WTC11 (cell line): ENCODE measurements around the gene C1QTNF12. TPM values are rescaled to one million over a fixed set of nuclear protein-coding genes. Genes with fewer than 3 reads are reported as not detected.
"Not testable (repeated sequence)": the region's sequence is repeated elsewhere in the genome, so short reads cannot be mapped to it uniquely, and the experiment has no call there.

ENCODE experiments used
- ATAC-seq: fragments of 200-7000 bp; cut with Tn5 transposase; 2 replicates; pipeline ENCODE4 v1.10.0; 2021; ENCODE audit warnings: mild to moderate bottlenecking, moderate library complexity
- CTCF ChIA-PET: fragments of 300-600 bp; sonication (Branson Sonifier 250); formaldehyde crosslinking; loops from one replicate; lab custom pipeline; 2021; ENCODE audit warnings: antibody characterized with exemption; lab: Charles Lee
- POLR2A ChIA-PET: fragments of 350-600 bp; sonication (Branson Sonifier 250); formaldehyde crosslinking; loops from one replicate; lab custom pipeline; 2021; ENCODE audit warnings: antibody characterized with exemption; lab: Charles Lee
- DNase-seq: peaks from one replicate; pipeline ENCODE4 v3.0.0; 2021; ENCODE audit warnings: low spot score
- H3K27ac Mint-ChIP-seq: 2 replicates; pipeline ENCODE4 v1.8.0; 2021; ENCODE audit warnings: mixed read lengths
- H3K27me3 Mint-ChIP-seq: 2 replicates; pipeline ENCODE4 v1.8.0; 2021; ENCODE audit warnings: low read depth, mild to moderate bottlenecking, moderate library complexity, mixed read lengths
- H3K36me3 Mint-ChIP-seq: 2 replicates; pipeline ENCODE4 v1.8.0; 2021; ENCODE audit warnings: mixed read lengths
- H3K4me1 Mint-ChIP-seq: 2 replicates; pipeline ENCODE4 v1.8.0; 2022; ENCODE audit warnings: mixed read lengths
- H3K4me3 Mint-ChIP-seq: 2 replicates; pipeline ENCODE4 v1.8.0; 2021; ENCODE audit warnings: mild to moderate bottlenecking, moderate library complexity, mixed read lengths
- H3K9me3 Mint-ChIP-seq: 2 replicates; pipeline ENCODE4 v1.8.0; 2021; ENCODE audit warnings: mixed read lengths
- CDX4 ChIP-seq: fragments of 250-450 bp; sonication (Bioruptor Pico); IDR thresholded peaks from 2 replicates; pipeline ENCODE4 v1.9.0; 2021; ENCODE audit warnings: moderate library complexity, mild to moderate bottlenecking, inconsistent platforms, borderline replicate concordance
- ELF4 ChIP-seq: sonication (generic); formaldehyde crosslinking; IDR thresholded peaks from 2 replicates; pipeline ENCODE4 v1.8.1; 2022; ENCODE audit warnings: low read depth, mild to moderate bottlenecking, moderate library complexity, missing genetic modification reagents
- ERG ChIP-seq: fragments of 250-450 bp; sonication (Bioruptor Pico); IDR thresholded peaks from 2 replicates; pipeline ENCODE4 v1.8.0; 2021; ENCODE audit warnings: mild to moderate bottlenecking
- GABPB1 ChIP-seq: sonication (generic); formaldehyde crosslinking; IDR thresholded peaks from 2 replicates; pipeline ENCODE4 v1.8.1; 2023; ENCODE audit warnings: mild to moderate bottlenecking, missing genetic modification reagents
- IRF1 ChIP-seq: sonication (generic); formaldehyde crosslinking; IDR thresholded peaks from 2 replicates; pipeline ENCODE4 v1.8.0; 2023; ENCODE audit warnings: missing genetic modification reagents
- NR2C2 ChIP-seq: sonication (generic); formaldehyde crosslinking; IDR thresholded peaks from 2 replicates; pipeline ENCODE4 v1.8.0; 2022; ENCODE audit warnings: mild to moderate bottlenecking, missing genetic modification reagents
- OVOL2 ChIP-seq: fragments of 250-450 bp; sonication (Bioruptor Pico); IDR thresholded peaks from 2 replicates; pipeline ENCODE4 v1.9.0; 2021; ENCODE audit warnings: mild to moderate bottlenecking, borderline replicate concordance
- RELA ChIP-seq: sonication (generic); formaldehyde crosslinking; IDR thresholded peaks from 2 replicates; pipeline ENCODE4 v1.8.1; 2022; ENCODE audit warnings: missing genetic modification reagents, mild to moderate bottlenecking, borderline replicate concordance
- SOX15 ChIP-seq: fragments of 250-450 bp; sonication (Bioruptor Pico); IDR thresholded peaks from 2 replicates; pipeline ENCODE4 v1.9.0; 2021; ENCODE audit warnings: mild to moderate bottlenecking
- STAT6 ChIP-seq: sonication (generic); formaldehyde crosslinking; conservative IDR thresholded peaks from 2 replicates; pipeline ENCODE4 v1.8.1; 2023; ENCODE audit warnings: mild to moderate bottlenecking, low read depth, missing genetic modification reagents, moderate library complexity
- TP53 ChIP-seq: sonication (generic); formaldehyde crosslinking; IDR thresholded peaks from 2 replicates; pipeline ENCODE4 v1.8.1; 2023; ENCODE audit warnings: mild to moderate bottlenecking, missing genetic modification reagents
- ZNF121 ChIP-seq: sonication (generic); formaldehyde crosslinking; IDR thresholded peaks from 2 replicates; pipeline ENCODE4 v1.8.0; 2023; ENCODE audit warnings: missing genetic modification reagents
- ZNF138 ChIP-seq: sonication (generic); formaldehyde crosslinking; conservative IDR thresholded peaks from 2 replicates; pipeline ENCODE4 v1.8.1; 2022; ENCODE audit warnings: mild to moderate bottlenecking, moderate library complexity, missing genetic modification reagents
- ZNF219 ChIP-seq: sonication (generic); formaldehyde crosslinking; IDR thresholded peaks from 2 replicates; pipeline ENCODE4 v1.8.0; 2023; ENCODE audit warnings: missing genetic modification reagents, mild to moderate bottlenecking, borderline replicate concordance
- ZNF232 ChIP-seq: sonication (generic); formaldehyde crosslinking; IDR thresholded peaks from 2 replicates; pipeline ENCODE4 v1.8.0; 2022; ENCODE audit warnings: mild to moderate bottlenecking, missing genetic modification reagents
- ZNF281 ChIP-seq: sonication (generic); formaldehyde crosslinking; IDR thresholded peaks from 2 replicates; pipeline ENCODE4 v1.8.0; 2023; ENCODE audit warnings: mild to moderate bottlenecking, missing genetic modification reagents
- ZNF416 ChIP-seq: fragments of 250-450 bp; sonication (Bioruptor Pico); IDR thresholded peaks from 2 replicates; pipeline ENCODE4 v1.9.0; 2021; ENCODE audit warnings: mild to moderate bottlenecking, inconsistent platforms
- ZNF425 ChIP-seq: fragments of 250-450 bp; sonication (Bioruptor Pico); conservative IDR thresholded peaks from 2 replicates; pipeline ENCODE4 v1.9.0; 2021; ENCODE audit warnings: mild to moderate bottlenecking
- total RNA-seq: library from RNA; stranded (reverse); gene quantifications from 3 replicates; pipeline ENCODE4 v1.2.3, GENCODE V29; 2021

The C1QTNF12 gene
- total RNA-seq, 1 experiment from 2014 or later = 10.3 TPM

GRCh38 chr1:1197188-1197500 is 49.4 kb downstream of the C1QTNF12 start:
- Mint-ChIP-seq H3K9me3 (peaks cover 22% of the 10 kb centered on the region), H3K4me3 (no peak overlapping the region), H3K36me3 (peaks cover 11% of the 10 kb centered on the region), H3K27me3 (peaks cover 19% of the 10 kb centered on the region), H3K27ac (no peak overlapping the region), H3K4me1 (peaks cover 3% of the 10 kb centered on the region; the same call in 1 of the 2 replicates)
- POLR2A ChIA-PET = no interaction called here
- TF ChIP-seq OVOL2 (CRISPR knock-in tag) = no peak
- no peak for TF ChIP-seq SOX15 (CRISPR knock-in tag)
- no peak for TF ChIP-seq ZNF219
- TF ChIP-seq RELA (CRISPR knock-in tag) = no peak
- CTCF ChIA-PET = no interaction called here
- no peak for ATAC-seq
- DNase-seq = no peak

GRCh38 chr1:1196431-1197187 is 49.9 kb downstream of the C1QTNF12 start:
- H3K4me1 Mint-ChIP-seq = peaks cover 3% of the 10 kb centered on the region; the same call in 1 of the 2 replicates
- H3K4me3 Mint-ChIP-seq = no peak overlapping the region
- TF ChIP-seq NR2C2 (CRISPR knock-in tag) = no peak
- no peak for TF ChIP-seq ZNF138 (CRISPR knock-in tag)
- TF ChIP-seq ZNF416 (CRISPR knock-in tag) = no peak
- TF ChIP-seq STAT6 = no peak
- no peak for TF ChIP-seq IRF1 (CRISPR knock-in tag)
- no peak for TF ChIP-seq ZNF219
- TF ChIP-seq GABPB1 = no peak
- no peak for TF ChIP-seq TP53
- no peak for TF ChIP-seq RELA (CRISPR knock-in tag)
- no peak for TF ChIP-seq ZNF281 (CRISPR knock-in tag)
- TF ChIP-seq ELF4 = no peak
- TF ChIP-seq ZNF232 (CRISPR knock-in tag) = no peak
- TF ChIP-seq ZNF425 (CRISPR knock-in tag) = no peak
- no peak for TF ChIP-seq ZNF121 (CRISPR knock-in tag)
- TF ChIP-seq ERG (CRISPR knock-in tag) = no peak
- no peak for TF ChIP-seq CDX4 (CRISPR knock-in tag)
- ChIA-PET POLR2A (no interaction called here), CTCF (interaction anchor here (0.6 to 0.8 kb wide), 2 partner anchors 74 to 77 kb away, joined by 4 read pairs; partner anchors contain the start of gene UBE2J2)
- H3K9me3 Mint-ChIP-seq = peaks cover 28% of the 10 kb centered on the region
- ATAC-seq (no peak), DNase-seq (peak; percentile 8)
- peaks cover 15% of the 10 kb centered on the region for H3K36me3 Mint-ChIP-seq
- H3K27me3 Mint-ChIP-seq = peaks cover 22% of the 10 kb centered on the region
- H3K27ac Mint-ChIP-seq = no peak overlapping the region

- CTCF ChIA-PET, H3K4me3 Mint-ChIP-seq, ATAC-seq, DNase-seq, H3K4me1 Mint-ChIP-seq, H3K27ac Mint-ChIP-seq, POLR2A ChIA-PET: not testable (repeated sequence)
- H3K36me3 Mint-ChIP-seq = peaks cover 15% of the 10 kb centered on the region
- H3K27me3 Mint-ChIP-seq = peaks cover 22% of the 10 kb centered on the region
- H3K9me3 Mint-ChIP-seq = peaks cover 35% of the 10 kb centered on the region
Observed at GRCh38 chr1:1195726-1196125, 50.8 kb downstream of the C1QTNF12 start.
